Liver (tissue), 5 donors: Measurements from ENCODE around the gene CACYBP. TPM values are rescaled to one million over a fixed set of nuclear protein-coding genes. Genes with fewer than 3 reads are reported as not detected.

Source experiments
- polyA plus RNA-seq, 2 donors: library from polyadenylated mRNA; stranded (reverse) in 1 of 2; unstranded in 1 of 2; fragments of 200-250 nt in 1 of 2; fragments of >200 nt in 1 of 2; fragmentation: Nextera tagmentation in 1 of 2; extraction: Ambion mirVana in 1 of 2; gene quantifications; one replicate each; pipeline versions ENCODE4 v1.2.1 to v1.2.3, GENCODE V29; 2013 to 2015
- small RNA-seq: library from RNA; depleted of rRNA; stranded (forward); fragments of <200 nt; gene quantifications from one replicate; pipeline ENCODE3, GENCODE V24; 2014
- total RNA-seq, 2 donors: library from RNA; depleted of rRNA; stranded (reverse); fragments of >200 nt; gene quantifications; one replicate each; pipeline ENCODE4 v1.2.3, GENCODE V29; 2014
- donor health status: healthy.
- donor health status: healthy.
- donor health status: healthy.

CACYBP gene
- total and polyA plus RNA-seq, 4 donors, result 26.4 to 81.2 (median 36.6) TPM

Small RNA genes lying within 50 kb of the gene (small RNA-seq; reads per million reads assigned to genes)
- gene RF00019 (not detected), gene RNU6-307P (not detected)

Other genes starting within 250 kb of the CACYBP start
- 10 to 100 TPM; 14.9 to 23.0 TPM for gene MRPS14, start 23.5 kb downstream of the CACYBP start, total RNA-seq
- 10 to 100 TPM; 21.8 to 41.4 TPM for gene MRPS14, start 23.5 kb downstream of the CACYBP start, polyA plus RNA-seq
- 1 to 10 TPM; 1.3 to 1.8 TPM for gene TNN, start 67.9 kb downstream of the CACYBP start, total RNA-seq
- gene TNN, start 67.9 kb downstream of the CACYBP start, polyA plus RNA-seq, result under 1 TPM; 0.11 to 0.27 TPM
- 10 to 100 TPM in 1 of 2 donors, 1 to 10 TPM in 1; 5.7 to 12.0 TPM for gene KIAA0040, start 192.8 kb downstream of the CACYBP start, total RNA-seq
- 1 to 10 TPM; 4.6 to 5.8 TPM for gene KIAA0040, start 192.8 kb downstream of the CACYBP start, polyA plus RNA-seq